Activated naive CD8-positive, alpha-beta T cell treated with anti-CD3 and anti-CD28 coated beads for 36 hours (primary cell): ENCODE results near the gene CEP41. TPM values are rescaled to one million over a fixed set of nuclear protein-coding genes. Genes with fewer than 3 reads are reported as not detected.

Experiments
- DNase-seq: peaks from one replicate; pipeline ENCODE4 v3.0.0; 2021
- H3K27ac Mint-ChIP-seq: one replicate; pipeline ENCODE4 v1.8.0; 2022; ENCODE audit warnings: mild to moderate bottlenecking, moderate library complexity, mixed read lengths
- H3K27me3 Mint-ChIP-seq: one replicate; pipeline ENCODE4 v1.8.0; 2022; ENCODE audit warnings: mild to moderate bottlenecking, mixed read lengths
- H3K36me3 Mint-ChIP-seq: one replicate; pipeline ENCODE4 v1.8.0; 2021; ENCODE audit warnings: mild to moderate bottlenecking, mixed read lengths
- H3K4me1 Mint-ChIP-seq: one replicate; pipeline ENCODE4 v1.8.0; 2021; ENCODE audit warnings: mixed read lengths
- H3K4me3 Mint-ChIP-seq: one replicate; pipeline ENCODE4 v1.8.0; 2022; ENCODE audit warnings: mild to moderate bottlenecking, moderate library complexity, mixed read lengths
- H3K9me3 Mint-ChIP-seq: one replicate; pipeline ENCODE4 v1.8.0; 2022; ENCODE audit warnings: mixed read lengths
- total RNA-seq, 2 experiments: library from RNA; stranded (reverse); gene quantifications; one replicate each; pipeline ENCODE4 v1.2.3, GENCODE V29; 2021

Gene CEP41
- total RNA-seq, 2 experiments from 2014 or later = 22.3 to 26.5 TPM

DNA sequence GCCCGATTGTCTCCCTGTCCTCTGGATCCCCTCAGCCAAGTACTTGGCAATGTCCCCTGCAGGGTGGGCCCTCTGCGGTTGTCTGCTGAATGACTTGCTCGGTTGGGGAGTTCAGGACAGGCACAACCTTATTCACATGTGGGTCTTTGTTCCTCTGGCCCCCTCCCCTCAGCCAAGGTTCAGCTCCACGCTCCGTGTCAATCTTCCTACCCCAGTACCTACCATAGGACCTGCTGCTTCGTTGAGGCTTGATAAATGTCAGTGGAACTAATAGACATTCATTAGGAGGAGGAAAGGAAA, 89.1 kb downstream of the CEP41 start:
- no peaks in the 10 kb centered on the region for H3K27me3 Mint-ChIP-seq
- H3K27ac Mint-ChIP-seq = peak overlapping the region; percentile 26
- no peak overlapping the region for H3K4me3 Mint-ChIP-seq
- DNase-seq = no peak
- H3K36me3 Mint-ChIP-seq = peaks cover 2% of the 10 kb centered on the region
- peaks cover 32% of the 10 kb centered on the region for H3K4me1 Mint-ChIP-seq
- H3K9me3 Mint-ChIP-seq = no peaks in the 10 kb centered on the region

DNA sequence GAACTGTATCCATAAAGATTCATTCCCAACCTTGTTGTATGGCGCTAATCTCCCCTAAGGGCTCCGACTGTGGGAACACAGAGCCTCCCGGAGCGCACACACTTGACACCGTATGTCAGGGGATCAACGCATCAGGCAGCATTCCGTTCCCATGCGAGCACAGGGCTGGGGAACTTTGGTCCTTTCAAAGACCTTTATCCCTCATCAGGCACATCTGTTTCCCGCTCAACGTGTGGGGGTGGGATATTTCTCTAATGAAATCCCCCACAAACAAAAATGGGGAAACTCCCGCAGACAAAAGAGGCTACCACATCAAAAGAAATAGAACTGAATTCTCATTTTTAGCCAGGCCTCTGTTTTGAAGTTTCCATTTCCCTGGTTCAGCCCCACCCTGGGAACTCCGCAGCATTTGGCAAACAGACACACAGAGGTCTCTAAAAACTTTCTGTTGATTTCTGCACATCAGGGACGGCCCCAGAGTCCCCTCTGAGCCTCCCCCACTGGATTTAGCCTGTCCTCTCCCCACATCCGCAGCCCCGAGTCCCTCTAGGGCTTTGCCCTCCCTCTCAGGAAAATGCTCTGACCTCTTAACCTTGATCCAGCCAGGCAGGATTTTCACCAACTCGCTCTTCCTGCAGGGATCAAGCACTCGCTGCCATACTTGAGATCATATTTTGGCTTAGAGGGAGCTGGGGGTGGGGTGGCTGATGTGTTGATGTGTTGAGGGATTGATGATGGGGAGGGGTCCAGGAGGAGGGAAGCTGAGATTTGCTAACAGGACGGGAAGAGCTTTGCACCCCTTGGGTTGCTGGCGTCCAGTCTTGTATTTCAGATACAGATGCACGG, 89.6 kb downstream of the CEP41 start:
- Mint-ChIP-seq H3K36me3 (peaks cover 2% of the 10 kb centered on the region), H3K27me3 (no peaks in the 10 kb centered on the region), H3K4me3 (no peak overlapping the region), H3K27ac (peak overlapping the region; percentile 26), H3K4me1 (peaks cover 32% of the 10 kb centered on the region), H3K9me3 (no peaks in the 10 kb centered on the region)
- DNase-seq = peak; percentile 36

DNA sequence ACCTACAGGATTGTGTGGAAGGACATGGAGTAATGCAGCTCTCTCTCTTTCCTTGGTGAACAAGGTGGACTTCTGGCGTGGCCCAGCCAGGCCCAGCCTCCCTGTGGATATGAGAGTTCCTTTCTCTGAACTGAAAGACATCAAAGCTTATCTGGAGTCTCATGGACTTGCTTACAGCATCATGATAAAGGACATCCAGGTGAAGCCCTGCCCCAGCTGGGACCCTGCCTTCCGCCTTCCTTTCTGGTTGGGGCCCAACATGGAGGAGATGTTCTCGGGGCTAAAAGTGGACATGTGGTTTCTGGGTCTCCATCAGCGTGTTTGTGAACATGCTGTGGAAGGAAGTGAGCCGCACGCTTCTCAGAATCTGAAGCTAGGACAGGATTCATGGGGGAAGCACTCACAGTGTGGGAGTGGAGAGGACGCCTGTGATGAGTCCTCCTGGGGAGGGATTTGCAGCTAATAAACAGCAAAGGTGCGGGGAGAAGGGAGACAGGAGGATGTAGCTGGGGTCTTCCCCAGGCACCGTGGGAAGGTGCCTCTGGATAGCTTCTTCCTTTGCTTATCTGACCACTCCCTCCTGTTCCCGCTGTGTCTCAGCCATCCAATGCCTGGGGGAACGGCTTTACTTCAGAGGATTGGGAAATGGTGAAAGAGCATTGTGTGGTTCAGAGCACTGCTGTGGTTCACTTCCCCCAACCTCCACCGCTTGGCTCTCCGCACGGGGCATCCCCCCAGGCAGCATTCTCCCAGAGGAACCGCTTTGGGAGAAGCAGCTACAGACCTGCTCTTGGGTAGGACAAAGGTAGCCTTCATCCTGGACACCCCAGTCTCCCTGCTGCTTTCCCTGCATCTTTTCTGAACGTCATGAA, 90.7 kb downstream of the CEP41 start:
- peaks cover 32% of the 10 kb centered on the region for H3K4me1 Mint-ChIP-seq

DNA sequence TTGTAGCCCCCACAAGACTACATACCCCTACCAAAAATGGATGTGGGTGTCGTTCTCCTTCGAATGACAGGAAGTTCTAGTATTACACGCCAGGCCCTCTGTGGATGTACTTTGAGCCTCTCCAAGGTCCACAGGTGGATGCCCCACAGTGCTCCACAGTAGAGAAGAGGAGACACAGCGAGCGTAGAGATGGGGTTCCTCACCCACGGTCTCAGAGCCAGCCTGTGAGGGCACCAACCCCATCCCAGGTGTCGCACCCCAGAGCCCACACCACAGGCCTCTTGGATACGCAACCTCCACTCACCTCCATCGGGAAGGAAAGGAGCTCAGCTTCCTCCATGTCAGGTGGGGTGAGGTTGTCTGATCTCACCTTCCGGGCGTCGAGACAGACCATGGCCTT, 93.9 kb downstream of the CEP41 start:
- H3K27ac Mint-ChIP-seq = no peak overlapping the region
- no peaks in the 10 kb centered on the region for H3K27me3 Mint-ChIP-seq
- no peak for DNase-seq
- no peak overlapping the region for H3K4me3 Mint-ChIP-seq
- no peaks in the 10 kb centered on the region for H3K9me3 Mint-ChIP-seq
- H3K4me1 Mint-ChIP-seq = peaks cover 21% of the 10 kb centered on the region
- no peaks in the 10 kb centered on the region for H3K36me3 Mint-ChIP-seq

More for the DNA sequence above, 90.7 kb downstream of the CEP41 start:
- Mint-ChIP-seq H3K4me3 (no peak overlapping the region), H3K27me3 (no peaks in the 10 kb centered on the region), H3K36me3 (peaks cover 2% of the 10 kb centered on the region), H3K9me3 (no peaks in the 10 kb centered on the region), H3K27ac (peak overlapping the region; percentile 50)
- DNase-seq = no peak

DNA sequence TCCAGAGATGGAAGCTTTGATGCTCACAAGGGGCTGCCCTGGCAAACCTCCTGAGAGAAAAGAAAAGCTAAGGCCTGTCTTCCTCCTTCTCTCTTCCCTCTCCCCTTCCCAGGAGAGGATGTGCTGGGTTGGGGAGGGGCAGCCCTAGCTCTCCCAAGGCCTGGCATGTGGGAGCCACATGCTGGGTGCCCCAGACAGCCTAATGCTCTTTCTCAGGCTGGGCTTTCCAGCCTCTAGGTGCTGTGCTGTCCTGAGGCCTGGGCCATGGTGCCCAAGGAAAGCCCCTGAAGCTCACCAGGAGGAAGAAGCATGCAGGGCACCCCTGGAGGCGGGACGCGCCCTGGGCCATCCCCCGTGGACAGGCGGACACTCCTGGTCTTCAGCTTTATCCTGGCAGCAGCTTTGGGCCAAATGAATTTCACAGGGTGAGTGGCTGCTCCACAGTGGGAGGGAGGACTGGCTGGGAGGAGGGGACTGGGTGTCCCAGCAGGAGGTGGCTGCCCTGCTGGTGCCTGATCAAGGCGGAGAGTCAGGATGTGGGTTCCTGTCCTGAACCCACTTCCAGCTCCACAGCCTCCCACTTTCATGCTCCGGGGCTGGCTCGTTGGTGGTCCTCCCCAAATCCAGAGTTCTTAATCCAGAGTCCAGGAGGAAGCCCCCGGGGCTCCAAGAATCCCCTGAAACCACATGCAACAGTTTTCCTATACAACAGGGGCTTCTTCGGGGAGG, 94.5 kb downstream of the CEP41 start:
- H3K27me3 Mint-ChIP-seq = no peaks in the 10 kb centered on the region
- no peaks in the 10 kb centered on the region for H3K9me3 Mint-ChIP-seq
- H3K4me1 Mint-ChIP-seq = peaks cover 16% of the 10 kb centered on the region
- DNase-seq = no peak
- H3K36me3 Mint-ChIP-seq = no peaks in the 10 kb centered on the region
- no peak overlapping the region for H3K4me3 Mint-ChIP-seq
- H3K27ac Mint-ChIP-seq = no peak overlapping the region

DNA sequence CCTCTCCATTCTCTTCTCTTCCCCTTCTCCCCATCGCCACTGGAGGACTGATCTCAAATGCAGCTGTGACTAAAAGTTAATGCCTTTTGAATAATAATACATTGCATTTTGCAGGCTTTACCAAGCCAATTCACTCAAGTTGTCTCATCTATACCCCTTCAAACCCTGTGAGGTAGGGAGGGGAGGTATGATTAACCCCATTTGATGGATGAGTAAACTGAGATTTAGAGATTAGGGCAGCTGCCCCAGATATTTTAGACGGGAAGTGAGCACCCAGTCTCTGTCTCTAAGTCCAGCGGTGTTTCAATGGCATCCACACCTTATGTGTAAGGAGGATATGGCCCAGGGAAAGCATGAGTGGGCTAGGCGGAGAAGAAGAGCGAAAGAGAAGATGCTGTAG, 95.1 kb downstream of the CEP41 start:
- Mint-ChIP-seq H3K9me3 (no peaks in the 10 kb centered on the region), H3K4me3 (no peak overlapping the region), H3K27me3 (no peaks in the 10 kb centered on the region), H3K27ac (no peak overlapping the region), H3K36me3 (no peaks in the 10 kb centered on the region), H3K4me1 (peaks cover 10% of the 10 kb centered on the region)
- no peak for DNase-seq

DNA sequence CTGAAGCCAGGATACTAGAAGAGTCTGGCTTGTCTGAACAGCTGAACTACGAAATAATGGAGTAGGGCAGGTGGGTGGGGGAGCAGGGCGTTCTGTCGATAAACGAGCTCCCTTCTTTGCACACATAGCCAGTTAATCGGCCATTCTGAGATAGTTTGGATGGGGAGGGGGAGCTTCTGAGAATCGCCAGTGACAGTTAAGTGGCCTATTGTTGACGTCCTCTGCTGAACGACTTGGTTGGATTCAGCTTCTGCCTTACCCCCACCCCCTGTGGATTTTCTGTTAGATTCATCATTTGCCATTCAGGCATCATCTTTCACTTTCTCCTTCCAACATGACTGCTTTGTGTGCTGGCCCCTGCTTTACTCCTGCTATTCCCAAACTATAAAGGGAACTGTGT, 95.7 kb downstream of the CEP41 start:
- no peaks in the 10 kb centered on the region for H3K36me3 Mint-ChIP-seq
- DNase-seq = no peak
- no peaks in the 10 kb centered on the region for H3K27me3 Mint-ChIP-seq
- H3K27ac Mint-ChIP-seq = no peak overlapping the region
- peaks cover 4% of the 10 kb centered on the region for H3K4me1 Mint-ChIP-seq
- H3K4me3 Mint-ChIP-seq = no peak overlapping the region
- no peaks in the 10 kb centered on the region for H3K9me3 Mint-ChIP-seq

DNA sequence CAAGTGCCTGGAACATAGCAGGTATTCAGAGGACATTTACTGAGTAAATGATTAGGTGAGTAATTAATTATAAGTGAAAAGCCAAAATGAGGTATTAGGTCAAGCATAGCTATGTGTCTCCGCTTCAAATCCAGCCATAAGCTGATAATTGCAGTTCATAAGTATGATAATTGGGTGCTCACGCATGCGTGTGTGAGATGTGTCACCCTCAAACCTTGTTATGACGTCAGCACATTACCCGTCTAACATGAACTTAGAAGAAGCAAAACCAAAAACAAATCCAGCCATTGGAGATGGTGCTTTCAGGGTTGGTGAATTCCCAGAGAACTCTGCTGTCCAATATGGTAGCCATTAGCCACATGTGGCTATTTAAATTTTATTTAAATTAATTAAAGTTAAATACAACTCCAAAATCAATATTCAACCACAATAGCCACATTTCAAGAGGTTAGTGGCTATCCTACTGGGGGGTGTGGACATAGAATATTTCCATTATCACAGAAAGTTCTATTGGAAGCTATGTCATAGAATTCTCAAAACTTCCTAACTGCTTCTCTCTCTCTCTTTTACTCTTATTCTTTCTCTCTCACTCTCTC, 96.4 kb downstream of the CEP41 start, which contains the start of gene CPA5:
Gene CPA5 (plus strand): TSS at position 546 of the 596 bp plus-strand sequence. CDS start 1,670 bp downstream, outside the sequence.
- Mint-ChIP-seq H3K9me3 (no peaks in the 10 kb centered on the region), H3K4me1 (no peaks in the 10 kb centered on the region), H3K27me3 (no peaks in the 10 kb centered on the region), H3K4me3 (no peak within 1 kb of the TSS), H3K27ac (no peak within 1 kb of the TSS), H3K36me3 (no peaks in the 10 kb centered on the region)
- no peak for DNase-seq

Other genes starting within 250 kb of the CEP41 start
- 10 to 100 TPM; 47.2 to 52.4 TPM for gene TMEM209, start 235.6 kb downstream of the CEP41 start, total RNA-seq
- not detected for gene SSMEM1, start 233.2 kb downstream of the CEP41 start, total RNA-seq
- under 1 TPM in 1 of 2 experiments, not detected in 1; 0.16 TPM for gene CPA2, start 174.2 kb downstream of the CEP41 start, total RNA-seq
- gene CPA4, start 147.9 kb downstream of the CEP41 start, total RNA-seq = not detected
- gene CPA5, start 96.2 kb downstream of the CEP41 start, total RNA-seq = 1 to 10 TPM; 3.5 to 3.6 TPM
- not detected for gene CPA1, start 60.5 kb downstream of the CEP41 start, total RNA-seq
- gene MEST, start 51.1 kb upstream of the CEP41 start, total RNA-seq = 10 to 100 TPM; 15.1 to 18.4 TPM
- gene COPG2, start 227.7 kb upstream of the CEP41 start, total RNA-seq = 10 to 100 TPM; 23.0 TPM
- gene TSGA13, start 245.5 kb upstream of the CEP41 start, total RNA-seq = not detected